HCT116 (cell line): ENCODE results near the gene PPP2R5B. TPM values are rescaled to one million over a fixed set of nuclear protein-coding genes. Genes with fewer than 3 reads are reported as not detected.

Experiments
- ATAC-seq: fragments of 200-7000 bp; cut with Tn5 transposase; 2 replicates; pipeline ENCODE4 v1.9.1; 2020; ENCODE audit warnings: mild to moderate bottlenecking, moderate library complexity
- BruUV-seq: library from RNA; stranded (reverse); fragments of 400-500 nt; replicated peaks from 2 replicates; lab custom pipeline; 2021; lab: Mats Ljungman, UMichigan
- CTCF ChIA-PET: fragments of 300-600 bp; sonication (Branson Sonifier 250); formaldehyde crosslinking; loops from one replicate; lab custom pipeline; 2021; ENCODE audit warnings: antibody characterized with exemption; lab: Charles Lee
- POLR2A ChIA-PET: fragments of 300-600, 350-600 bp; sonication (Branson Sonifier 250); formaldehyde crosslinking; loops from one replicate; lab custom pipeline; 2021; ENCODE audit warnings: antibody characterized with exemption; lab: Charles Lee
- RAD21 ChIA-PET, 2 experiments: fragments of 300-600 bp; sonication (Branson Sonifier 250); formaldehyde crosslinking; loops; one replicate each; lab custom pipeline; 2023; ENCODE audit warnings: low total read pairs in 2 of 2; ENCODE audit not compliant: uncharacterized antibody in 2 of 2, unreplicated experiment in 2 of 2, low non-redundant PET in 1 of 2; lab: Charles Lee
- DNase-seq: peaks from one replicate; pipeline ENCODE4 v3.0.0-alpha.2; 2010; ENCODE audit warnings: low read depth, low spot score
- H2AFZ ChIP-seq: fragments of 200-600 bp; shearing (Covaris generic), sonication (generic); 2 replicates; pipeline ENCODE4 v1.6.1; 2017; ENCODE audit warnings: low read depth, mixed run types, mixed read lengths, antibody characterized with exemption, low read length; ENCODE audit not compliant: poor library complexity, severe bottlenecking
- H3K27ac ChIP-seq: 2 replicates; pipeline ENCODE4 v1.5.1; 2012; ENCODE audit warnings: low read depth, low read length
- H3K27me3 ChIP-seq: fragments of 200-600 bp; sonication (generic); 2 replicates; pipeline ENCODE4 v1.6.1; 2016; ENCODE audit warnings: mixed run types, low read length, mixed read lengths; ENCODE audit not compliant: insufficient read depth
- H3K36me3 ChIP-seq, 2 experiments: fragments of 200-500 bp in 1 of 2; fragments of 200-600 bp in 1 of 2; sonication (Bioruptor generic) in 1 of 2; sonication (generic) in 1 of 2; 2 replicates each; pipeline versions ENCODE4 v1.5.1 to v1.6.1; 2014 to 2016; ENCODE audit warnings: low read length in 2 of 2, inconsistent platforms in 1 of 2, mixed read lengths in 1 of 2, mixed run types in 1 of 2; ENCODE audit not compliant: insufficient read depth in 2 of 2, control insufficient read depth in 1 of 2
- H3K4me1 ChIP-seq, 2 experiments: fragments of 200-600 bp in 1 of 2; sonication (generic) in 1 of 2; 2 replicates each; pipeline versions ENCODE4 v1.5.1 to v1.6.1; 2012 to 2017; ENCODE audit warnings: low read length in 2 of 2, inconsistent platforms in 1 of 2, mild to moderate bottlenecking in 1 of 2, mixed read lengths in 1 of 2, mixed run types in 1 of 2, moderate library complexity in 1 of 2; ENCODE audit not compliant: insufficient read depth in 2 of 2, control insufficient read depth in 1 of 2
- H3K4me2 ChIP-seq: fragments of 200-600 bp; sonication (generic); 2 replicates; pipeline ENCODE4 v1.6.1; 2017; ENCODE audit warnings: mixed run types, low read length, mixed read lengths
- H3K4me3 ChIP-seq, 2 experiments: fragments of 200-600 bp in 1 of 2; sonication (generic) in 1 of 2; replicated peaks in 1 of 2; 2 replicates each; pipeline ENCODE4 v1.5.1; 2011 to 2016; ENCODE audit warnings: low read length in 2 of 2, control low read depth in 1 of 2, low read depth in 1 of 2, mild to moderate bottlenecking in 1 of 2, mixed read lengths in 1 of 2, mixed run types in 1 of 2
- H3K79me2 ChIP-seq: fragments of 200-600 bp; sonication (generic); 2 replicates; pipeline ENCODE4 v1.6.1; 2017; ENCODE audit warnings: mild to moderate bottlenecking, mixed run types, low read length, moderate library complexity, mixed read lengths; ENCODE audit not compliant: insufficient read depth
- H3K9ac ChIP-seq: fragments of 200-600 bp; sonication (generic); 2 replicates; pipeline ENCODE4 v1.6.1; 2016; ENCODE audit warnings: low read length, mixed read lengths
- H3K9me2 ChIP-seq: fragments of 200-600 bp; sonication (generic), shearing (Covaris generic); 2 replicates; pipeline ENCODE4 v1.6.1; 2017; ENCODE audit warnings: mixed run types, mild to moderate bottlenecking, moderate library complexity; ENCODE audit not compliant: insufficient read depth
- H3K9me3 ChIP-seq, 2 experiments: fragments of 200-500 bp in 1 of 2; fragments of 200-600 bp in 1 of 2; sonication (Bioruptor generic) in 1 of 2; sonication (generic) in 1 of 2; 2 replicates each; pipeline ENCODE4 v1.6.1; 2014 to 2017; ENCODE audit warnings: low read length in 2 of 2, mixed read lengths in 2 of 2, inconsistent platforms in 1 of 2, low read depth in 1 of 2, mild to moderate bottlenecking in 1 of 2, mixed run types in 1 of 2, moderate library complexity in 1 of 2; ENCODE audit not compliant: control insufficient read depth in 1 of 2, insufficient read depth in 1 of 2
- H4K20me1 ChIP-seq: fragments of 200-600 bp; sonication (generic), shearing (Covaris generic); 2 replicates; pipeline ENCODE4 v1.6.1; 2017; ENCODE audit warnings: mixed run types, mild to moderate bottlenecking, moderate library complexity; ENCODE audit not compliant: insufficient read depth
- SP1 ChIP-seq: IDR thresholded peaks from 2 replicates; pipeline ENCODE4 v1.6.1; 2012; ENCODE audit warnings: low read depth
- intact Hi-C: fragments of 100-400 bp; cut with micrococcal nuclease; formaldehyde crosslinking; loops from 2 replicates; pipeline ENCODE4 v1.10.0; 2022
- total RNA-seq: library from RNA; stranded (reverse); gene quantifications from one replicate; pipeline ENCODE4 v1.2.1, GENCODE V29; 2021; ENCODE audit not compliant: unreplicated experiment
- TF ChIP-seq, protein P1 (sequence below), 3 experiments: fragments of 200-600 bp in 1 of 3; sonication (generic) in 1 of 3; IDR thresholded peaks in 2 of 3; conservative IDR thresholded peaks in 1 of 3; 2 replicates each; pipeline ENCODE4 v1.5.1; 2012 to 2017; ENCODE audit warnings: low read depth in 2 of 3, low read length in 2 of 3, antibody characterized with exemption in 1 of 3, borderline replicate concordance in 1 of 3, control low read depth in 1 of 3, mild to moderate bottlenecking in 1 of 3, mixed read lengths in 1 of 3, mixed run types in 1 of 3, moderate library complexity in 1 of 3; ENCODE audit not compliant: insufficient read depth in 1 of 3

PPP2R5B gene
- total RNA-seq, 1 experiment from 2014 or later: 10.9 TPM

DNA sequence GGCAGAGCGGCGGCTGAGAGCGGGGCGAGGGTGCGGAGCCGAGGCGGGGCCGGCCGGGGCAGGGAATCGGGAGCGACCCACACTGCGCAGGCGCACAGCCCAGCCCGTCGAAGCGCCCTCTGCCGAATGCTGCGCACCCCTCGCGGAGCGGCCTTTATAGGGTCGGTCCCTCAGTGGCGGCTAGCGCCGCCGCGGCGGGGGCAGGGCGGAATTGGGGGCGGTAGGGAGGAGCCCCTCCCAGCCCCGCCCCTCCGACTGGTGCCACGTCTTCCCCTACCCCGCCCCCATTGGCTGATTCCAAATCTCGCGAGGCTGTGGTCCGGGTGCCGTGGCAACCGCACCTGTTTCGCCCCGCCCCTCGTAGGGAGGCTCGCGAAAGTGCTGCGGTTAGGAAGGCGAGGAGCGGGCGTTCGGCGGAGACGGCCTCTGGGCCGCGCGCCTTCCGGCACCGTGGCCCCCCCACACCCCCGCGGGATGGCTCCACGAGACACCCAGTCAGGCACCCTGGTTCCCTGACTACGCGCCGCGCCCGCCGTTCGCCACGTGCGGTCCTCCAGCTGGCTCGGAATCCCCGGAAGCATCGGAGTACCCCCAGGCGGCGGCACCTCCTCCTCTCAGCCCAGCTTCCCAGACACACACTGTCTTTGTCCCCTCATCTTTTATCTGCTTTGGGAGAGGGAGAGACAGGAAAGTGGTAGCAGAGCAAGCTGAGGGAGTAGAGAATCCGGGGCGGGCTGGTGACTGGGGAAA lies 45.8 kb upstream of the PPP2R5B start, which contains the start of gene EHD1 (continued):
- TF ChIP-seq, protein P1, sequence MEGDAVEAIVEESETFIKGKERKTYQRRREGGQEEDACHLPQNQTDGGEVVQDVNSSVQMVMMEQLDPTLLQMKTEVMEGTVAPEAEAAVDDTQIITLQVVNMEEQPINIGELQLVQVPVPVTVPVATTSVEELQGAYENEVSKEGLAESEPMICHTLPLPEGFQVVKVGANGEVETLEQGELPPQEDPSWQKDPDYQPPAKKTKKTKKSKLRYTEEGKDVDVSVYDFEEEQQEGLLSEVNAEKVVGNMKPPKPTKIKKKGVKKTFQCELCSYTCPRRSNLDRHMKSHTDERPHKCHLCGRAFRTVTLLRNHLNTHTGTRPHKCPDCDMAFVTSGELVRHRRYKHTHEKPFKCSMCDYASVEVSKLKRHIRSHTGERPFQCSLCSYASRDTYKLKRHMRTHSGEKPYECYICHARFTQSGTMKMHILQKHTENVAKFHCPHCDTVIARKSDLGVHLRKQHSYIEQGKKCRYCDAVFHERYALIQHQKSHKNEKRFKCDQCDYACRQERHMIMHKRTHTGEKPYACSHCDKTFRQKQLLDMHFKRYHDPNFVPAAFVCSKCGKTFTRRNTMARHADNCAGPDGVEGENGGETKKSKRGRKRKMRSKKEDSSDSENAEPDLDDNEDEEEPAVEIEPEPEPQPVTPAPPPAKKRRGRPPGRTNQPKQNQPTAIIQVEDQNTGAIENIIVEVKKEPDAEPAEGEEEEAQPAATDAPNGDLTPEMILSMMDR (IDR thresholded peaks at IDR 0.05 in 2 of 3, conservative IDR thresholded peaks at IDR 0.05 in 1 of 3; ENCODE audit: borderline replicate concordance in 1 of 3, insufficient read depth in 1 of 3, low read depth in 2 of 3, low read length in 2 of 3): peak; percentile 34 to 52 (median 36); a peak in 5 of 6 replicates

DNA sequence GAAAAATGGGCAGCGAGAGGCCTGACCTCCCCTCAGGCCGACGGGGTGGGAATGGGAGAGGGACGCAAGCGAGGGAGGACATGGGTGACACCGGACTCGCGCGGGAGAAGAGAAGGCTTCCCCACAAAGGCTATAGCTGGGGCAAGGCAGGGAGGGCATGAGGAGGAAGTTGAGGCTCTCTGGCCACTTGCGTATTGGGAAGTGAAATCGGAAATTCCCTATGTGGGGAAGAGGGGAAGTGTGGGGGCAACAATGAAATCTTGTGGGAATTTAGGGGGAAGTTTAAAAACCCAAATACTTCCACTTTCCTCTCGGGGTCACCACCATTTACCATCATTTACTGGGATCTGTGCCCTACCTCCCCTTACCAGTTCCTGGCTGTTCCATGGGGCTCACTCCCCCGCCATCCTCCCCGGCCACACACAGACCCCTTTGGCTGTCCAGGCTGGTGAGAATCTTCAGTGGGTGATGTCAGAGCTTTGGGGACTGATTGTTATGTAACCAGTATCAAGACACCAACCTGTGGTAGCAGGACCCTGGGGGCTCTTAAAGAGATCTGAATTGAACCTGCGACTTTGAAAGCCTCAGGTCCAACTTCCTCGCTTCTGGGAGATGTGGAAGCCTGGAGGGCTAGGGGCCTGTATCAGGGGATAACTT lies 45.1 kb upstream of the PPP2R5B start:
- Histone ChIP-seq H3K4me2 (peak overlapping the region; percentile 93), H4K20me1 (no peaks in the 10 kb centered on the region), H3K9ac (peak overlapping the region; percentile 98), H3K9me2 (no peaks in the 10 kb centered on the region), H3K27ac (peak overlapping the region; percentile 77), H2AFZ (no peak overlapping the region), H3K36me3 (peaks cover 2 to 16% of the 10 kb centered on the region in 2 experiments; a peak in 3 of 4 replicates), H3K4me1 (peaks cover 22 to 33% of the 10 kb centered on the region in 2 experiments), H3K79me2 (peaks cover 44% of the 10 kb centered on the region), H3K9me3 (no peaks in the 10 kb centered on the region), H3K27me3 (no peaks in the 10 kb centered on the region), H3K4me3 (peak overlapping the region; percentile 90 to 99)
- TSS peak; percentile 86 for BruUV-seq
- peak; percentile 5 for ATAC-seq
- TF ChIP-seq SP1: no peak
- ChIA-PET CTCF (interaction anchor here (1.5 kb wide), 1 partner anchor 9 kb away, joined by 6 read pairs; no protein-coding TSS in a partner anchor), POLR2A (interaction anchor here (1.1 to 5.5 kb wide), 3 partner anchors 25 to 64 kb away, joined by 3 to 56 read pairs (median 36); partner anchors contain the start of gene CDC42BPG), RAD21 (no interaction called here)
- intact Hi-C loops: no loop called here
- no peak for DNase-seq
